Left hindlimb (tissue), 1 donor: ENCODE data around the gene GLI3.

Source experiments
- DNase-seq: peaks from one replicate; pipeline ENCODE4 v3.0.0-alpha.2; 2018

GLI3 gene

DNA sequence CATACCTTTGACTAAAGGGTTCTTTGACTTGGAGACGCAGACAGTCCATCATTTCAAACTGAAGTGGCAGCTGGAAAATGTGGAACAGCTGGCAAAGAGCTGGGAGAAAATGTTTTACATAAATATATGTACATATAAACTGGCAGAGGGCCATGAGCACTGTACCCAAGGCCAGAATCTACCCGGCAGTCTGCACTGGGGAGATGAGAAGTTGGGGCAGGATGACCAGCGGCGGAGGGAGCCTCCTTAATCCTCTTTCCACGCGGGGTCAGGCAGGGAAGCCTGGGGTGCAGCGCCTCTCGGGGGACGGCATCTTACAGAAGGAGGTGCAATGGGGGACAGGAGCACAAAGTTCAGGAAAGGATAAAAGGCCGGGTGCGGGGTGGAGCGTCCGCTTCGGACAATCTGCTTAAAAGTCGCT is 1.3 kb downstream of the GLI3 start:
- peak; percentile 68 for DNase-seq

DNA sequence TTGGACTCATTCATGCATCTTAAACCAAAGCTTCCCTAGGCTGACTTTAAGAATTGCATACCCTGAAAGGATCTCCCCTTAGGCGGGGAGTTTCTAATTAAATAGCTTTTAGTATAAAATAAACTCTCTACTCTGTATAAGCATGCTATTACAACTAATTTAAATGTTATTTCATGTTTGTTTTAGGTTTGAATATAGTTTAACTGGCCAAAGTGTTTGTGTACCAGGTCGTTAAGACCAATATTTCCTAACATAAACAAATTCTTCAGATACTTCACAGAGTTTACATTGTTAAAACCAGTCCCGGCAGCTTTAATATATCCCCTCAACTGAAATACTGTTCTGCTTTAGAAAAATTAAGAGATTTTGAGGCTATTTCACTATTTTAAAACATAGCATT is 2.3 kb downstream of the GLI3 start:
- DNase-seq = no peak

DNA sequence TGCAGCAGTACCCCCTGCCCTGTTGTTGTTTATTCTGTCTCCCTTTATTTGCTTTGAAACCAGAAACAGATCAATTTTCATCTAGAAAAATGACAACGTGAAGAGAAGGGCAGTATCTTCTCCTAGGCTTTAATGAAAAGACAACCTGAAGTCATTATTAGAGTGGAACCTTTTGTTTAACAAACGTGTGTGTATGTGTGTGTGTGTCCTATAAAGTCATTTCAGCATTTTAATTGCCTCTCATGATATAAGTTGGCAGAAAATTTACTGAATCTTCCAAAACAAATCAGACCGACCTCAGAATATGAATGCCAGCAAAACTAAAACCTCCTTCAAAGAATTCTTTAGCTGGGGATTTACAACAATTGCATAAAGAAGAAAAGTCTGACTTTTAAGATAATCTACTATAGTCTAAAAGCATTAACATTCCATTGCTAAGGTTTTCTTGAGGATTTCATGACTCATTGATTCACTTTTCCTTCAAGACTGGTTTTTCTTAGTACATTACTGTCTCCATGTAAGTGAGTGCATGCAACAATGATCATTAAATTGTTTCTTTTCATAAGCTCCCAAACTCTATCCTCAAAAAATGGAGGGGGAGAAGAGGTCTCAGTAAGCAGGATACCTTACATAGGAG is 3.2 kb downstream of the GLI3 start:
- DNase-seq = no peak

DNA sequence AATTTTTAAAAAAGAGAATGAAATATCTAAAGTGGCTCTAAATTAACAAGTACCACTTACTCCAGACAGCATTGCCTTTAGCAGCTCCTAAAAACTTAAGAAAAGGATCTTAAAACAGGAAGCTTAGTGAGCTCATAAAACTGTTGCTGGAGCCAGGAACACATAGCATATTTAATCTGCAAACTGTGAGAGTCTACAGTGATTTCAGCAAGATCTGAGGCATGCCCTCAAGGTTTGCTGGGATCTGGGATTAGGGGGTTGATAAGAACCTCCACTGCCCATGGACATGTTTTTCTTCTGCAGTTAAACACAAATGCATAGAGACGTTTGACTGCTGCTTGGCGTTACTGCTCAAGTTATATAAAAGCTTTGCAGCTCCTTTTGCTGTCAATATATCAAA is 3.8 kb downstream of the GLI3 start:
- DNase-seq = no peak

DNA sequence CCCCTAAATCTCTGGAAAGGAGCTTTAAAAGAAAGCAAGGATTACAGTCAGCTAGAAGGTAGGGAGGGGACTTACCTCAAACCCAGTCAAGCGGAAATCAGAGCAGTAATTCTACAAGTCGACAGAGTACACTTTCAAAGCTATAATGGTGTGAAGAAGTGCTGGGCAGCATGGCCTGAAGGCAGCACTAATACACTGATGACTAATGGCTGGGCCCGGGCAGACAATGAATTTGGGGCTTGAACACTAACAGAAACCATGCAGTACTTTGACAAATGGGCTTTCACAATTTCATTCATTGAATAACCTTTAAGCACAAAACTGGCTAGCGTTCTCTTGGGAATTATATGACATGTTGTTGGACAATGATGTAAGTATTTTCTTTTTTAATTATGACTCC is 4.7 kb downstream of the GLI3 start:
- DNase-seq = no peak

DNA sequence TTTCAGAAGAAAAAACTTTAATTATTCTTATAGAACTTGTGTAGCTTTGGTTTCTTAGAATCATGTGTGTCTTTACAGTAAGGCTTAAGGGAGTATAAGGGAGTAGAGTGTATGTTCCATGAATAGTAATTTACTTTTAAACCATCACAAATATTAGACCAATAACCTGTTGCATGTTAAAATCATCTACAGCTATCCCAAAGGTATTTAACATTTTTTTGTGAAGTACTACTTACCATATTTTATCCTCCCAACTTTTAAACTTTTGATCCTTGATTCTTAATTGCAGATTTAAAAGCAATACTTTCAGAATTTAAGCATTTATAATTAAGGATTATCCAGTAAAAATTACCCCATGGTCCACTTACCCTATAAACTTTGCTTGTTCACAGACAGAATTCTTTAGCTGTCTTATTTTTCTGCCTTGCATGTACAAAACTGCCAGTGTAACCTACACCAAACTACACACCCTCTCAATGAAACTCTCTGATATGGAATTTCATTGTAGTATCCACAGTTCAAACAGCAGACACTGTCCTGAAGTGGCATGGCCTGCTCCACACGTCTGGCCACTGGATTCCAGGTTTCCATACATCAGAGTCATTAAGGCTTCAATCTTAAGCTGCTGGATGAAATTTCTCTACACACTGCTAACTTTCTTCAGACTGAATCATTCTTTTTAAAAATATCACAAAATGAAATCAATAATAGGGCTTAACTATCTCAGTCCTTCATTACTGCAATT is 5.8 kb downstream of the GLI3 start:
- no peak for DNase-seq

DNA sequence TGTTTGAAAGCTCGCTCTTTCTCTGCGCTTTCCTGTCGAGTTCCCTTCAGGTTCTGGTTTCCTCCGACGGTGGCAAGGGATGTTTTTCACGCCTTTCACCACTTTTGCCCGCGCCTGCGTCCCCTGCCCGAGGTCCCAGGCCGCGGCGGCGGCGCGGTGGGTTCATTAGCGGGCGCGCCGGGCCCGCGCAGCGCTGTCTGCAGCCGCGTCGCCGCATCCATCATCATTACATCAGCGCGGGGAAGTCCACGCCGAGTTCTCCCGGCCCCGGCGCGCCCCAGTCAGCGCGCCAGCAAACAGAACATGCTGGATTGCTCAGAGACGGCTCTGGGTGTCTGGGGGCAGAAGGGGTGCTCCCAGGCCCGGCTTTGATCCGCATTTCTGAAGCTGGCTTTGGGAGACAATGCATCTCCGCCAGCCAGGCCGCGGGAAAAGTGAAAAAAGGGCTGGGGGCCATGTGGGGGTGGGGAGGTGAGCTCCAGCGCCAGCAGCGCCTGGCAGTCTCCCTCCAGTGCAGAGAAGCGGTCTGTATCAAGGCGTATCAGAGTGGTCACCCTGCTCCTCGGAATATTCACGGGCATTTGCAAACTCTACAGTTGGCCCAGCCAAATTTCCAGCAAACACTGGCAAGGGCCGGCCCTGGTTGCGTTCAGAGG is 8.9 kb downstream of the GLI3 start:
- peak; percentile 51 for DNase-seq

DNA sequence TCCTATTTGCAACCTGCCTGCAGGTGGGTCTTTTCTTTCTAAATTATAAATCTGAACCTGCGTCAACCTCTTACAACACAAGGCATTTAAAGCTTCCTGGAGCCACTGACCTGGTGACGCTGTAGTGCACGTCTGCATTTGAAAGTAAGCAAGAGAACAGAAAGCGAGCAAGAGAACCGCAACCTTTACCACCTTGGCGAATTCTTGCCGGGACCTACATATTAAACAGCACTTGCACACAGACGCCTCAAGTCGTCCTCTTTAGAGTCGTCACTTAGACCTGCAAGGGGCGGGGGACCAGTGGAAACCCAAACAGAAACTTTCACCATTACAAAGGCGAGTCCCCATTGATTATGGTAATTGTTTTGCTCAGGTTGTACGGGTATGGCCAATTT is 9.5 kb downstream of the GLI3 start:
- no peak for DNase-seq

DNA sequence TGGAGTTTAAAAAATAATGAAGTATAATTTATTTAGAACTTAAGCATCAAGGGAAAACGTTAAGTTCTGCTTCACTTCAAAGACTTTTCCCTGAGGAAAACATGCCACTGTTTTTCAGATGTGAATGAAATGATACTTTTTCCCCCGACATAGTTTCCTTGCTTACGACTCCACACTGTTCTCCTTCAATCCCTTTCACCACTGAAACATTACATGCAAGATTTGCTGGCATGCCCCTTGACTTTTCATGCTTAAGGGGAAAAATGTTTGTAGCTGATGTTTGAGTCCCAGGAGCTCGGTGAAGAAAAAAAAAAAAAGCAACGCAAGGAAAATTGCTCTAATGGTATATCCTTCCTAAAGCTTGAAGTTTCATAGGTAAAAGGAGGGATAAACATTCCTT is 10.0 kb downstream of the GLI3 start:
- DNase-seq = no peak

DNA sequence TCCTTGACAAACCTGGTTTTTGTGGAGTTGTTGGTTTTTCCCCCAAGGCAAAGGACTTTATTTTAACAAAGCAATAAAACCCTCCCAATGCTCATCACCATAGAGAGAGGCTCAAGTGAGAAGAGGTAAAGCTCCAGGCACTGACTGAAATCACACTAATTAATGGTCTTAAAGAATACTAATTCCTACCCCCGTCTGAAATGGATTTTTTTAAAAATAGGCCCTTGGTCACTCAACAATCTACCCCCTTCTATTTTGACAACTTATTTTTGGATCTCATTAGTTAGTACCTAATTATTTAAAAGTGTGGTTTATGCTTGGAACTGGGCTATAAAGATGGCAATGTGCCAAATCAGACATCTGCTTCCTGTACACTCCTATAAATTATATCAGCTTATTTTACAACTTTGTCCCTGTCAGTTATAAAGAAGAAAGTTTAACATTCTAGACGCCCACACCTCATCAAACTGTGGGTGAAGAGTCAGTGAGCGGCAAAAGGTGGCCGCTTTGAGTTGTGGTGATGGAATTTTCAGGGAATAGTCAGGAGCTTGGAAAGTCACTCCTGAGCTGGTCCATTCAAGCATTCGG is 10.6 kb downstream of the GLI3 start:
- DNase-seq = no peak

DNA sequence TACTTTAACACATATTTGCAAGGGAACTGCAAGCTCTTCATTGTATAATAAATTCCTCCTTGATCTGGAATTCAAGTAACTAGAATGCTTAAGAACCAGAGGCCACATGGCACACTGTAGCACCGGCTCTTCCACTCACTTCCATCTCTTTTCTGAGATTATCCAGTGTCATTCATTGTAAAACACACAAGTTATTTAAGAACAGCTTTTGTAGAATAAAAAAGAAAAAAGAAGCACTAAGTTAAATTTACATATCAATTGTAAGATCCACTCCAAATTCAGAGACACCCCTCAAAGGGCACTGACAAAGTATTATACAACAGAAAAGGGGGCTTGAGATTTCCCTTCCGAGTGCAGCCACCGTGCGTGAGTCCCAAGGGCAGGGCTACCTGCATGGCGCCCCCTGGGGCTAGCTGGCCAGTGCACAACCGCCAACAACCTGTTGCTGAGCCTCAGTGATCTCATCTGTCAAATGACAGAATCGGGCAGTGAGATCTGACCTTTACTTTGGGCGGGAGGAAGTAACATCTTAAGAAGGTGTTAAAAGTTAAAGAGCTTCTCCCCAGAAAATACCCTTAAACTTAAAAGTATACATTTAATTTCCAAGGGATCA is 12.5 kb downstream of the GLI3 start:
- no peak for DNase-seq

DNA sequence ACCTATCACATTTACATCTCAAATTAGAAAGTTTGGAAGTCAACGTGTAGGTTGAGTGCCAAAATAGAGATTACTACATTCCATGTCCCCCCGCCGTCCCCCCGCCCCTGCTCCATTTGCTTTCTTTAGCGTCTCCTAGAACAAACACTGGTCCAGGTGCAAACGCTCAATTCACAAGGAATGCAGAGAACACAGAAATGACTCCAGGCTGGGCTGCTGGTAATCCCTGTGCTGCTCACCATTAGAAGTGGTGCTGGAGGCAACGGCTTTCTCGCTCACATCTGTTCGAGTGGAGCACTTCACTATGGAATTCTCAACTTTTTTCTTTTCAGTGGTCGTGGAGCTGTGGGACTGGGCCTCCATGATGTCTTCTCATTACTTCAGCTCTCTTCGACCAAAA is 14.1 kb downstream of the GLI3 start:
- DNase-seq = peak; percentile 48

DNA sequence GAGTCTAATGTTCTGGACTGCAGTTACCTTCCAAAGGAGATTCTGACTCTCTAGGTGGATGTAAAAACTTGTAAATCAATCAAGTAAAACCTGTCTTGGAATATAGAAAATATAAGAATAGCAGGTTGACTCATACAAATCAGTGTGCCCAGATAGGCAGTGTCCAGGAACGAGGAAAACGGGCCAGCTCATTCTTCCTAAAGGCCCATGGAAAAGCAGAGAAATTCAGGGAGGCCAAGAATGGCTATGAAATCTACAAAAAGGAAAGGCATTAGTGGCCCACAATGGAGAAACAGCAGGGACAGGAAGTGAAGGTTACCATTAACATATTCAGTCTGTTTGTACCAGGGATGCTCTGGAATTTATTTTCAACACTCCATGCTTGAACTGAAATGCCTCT is 14.9 kb downstream of the GLI3 start:
- no peak for DNase-seq

DNA sequence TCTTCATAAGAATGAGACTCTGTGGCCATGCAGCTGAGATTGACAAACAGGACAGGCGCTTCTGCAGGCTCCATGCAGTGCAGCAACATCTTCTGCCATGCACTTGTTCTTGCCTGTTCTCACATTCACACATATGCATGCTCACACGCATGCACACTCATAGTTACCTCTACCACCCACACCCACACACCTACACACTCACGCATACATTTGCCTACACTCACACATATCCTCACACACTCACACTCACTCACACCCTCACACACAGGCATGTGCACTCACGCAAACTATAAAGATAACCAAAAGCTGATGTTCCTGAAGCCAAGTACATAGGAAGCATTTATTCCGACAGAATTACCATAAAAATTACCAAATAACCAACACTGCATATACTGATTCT is 15.7 kb downstream of the GLI3 start:
- DNase-seq = no peak

DNA sequence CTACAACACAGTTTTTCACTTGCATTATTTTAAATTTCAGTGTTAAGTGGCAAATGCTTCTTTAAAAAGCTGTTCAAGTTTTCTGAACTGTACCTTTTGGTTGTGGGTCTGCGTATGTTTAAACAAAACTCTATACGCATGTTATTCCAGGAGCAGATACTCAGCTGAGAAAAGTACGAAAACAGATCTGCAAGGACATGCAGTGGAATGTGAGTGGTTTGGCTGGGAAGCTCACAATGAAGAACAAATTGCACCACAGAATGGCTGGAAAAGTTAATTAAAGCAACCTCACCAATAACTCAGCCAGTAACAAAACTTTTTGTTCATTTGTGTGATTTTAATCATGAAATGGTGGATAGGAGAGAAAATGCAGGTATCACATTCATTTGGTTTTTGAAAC is 17.6 kb downstream of the GLI3 start:
- DNase-seq = no peak

DNA sequence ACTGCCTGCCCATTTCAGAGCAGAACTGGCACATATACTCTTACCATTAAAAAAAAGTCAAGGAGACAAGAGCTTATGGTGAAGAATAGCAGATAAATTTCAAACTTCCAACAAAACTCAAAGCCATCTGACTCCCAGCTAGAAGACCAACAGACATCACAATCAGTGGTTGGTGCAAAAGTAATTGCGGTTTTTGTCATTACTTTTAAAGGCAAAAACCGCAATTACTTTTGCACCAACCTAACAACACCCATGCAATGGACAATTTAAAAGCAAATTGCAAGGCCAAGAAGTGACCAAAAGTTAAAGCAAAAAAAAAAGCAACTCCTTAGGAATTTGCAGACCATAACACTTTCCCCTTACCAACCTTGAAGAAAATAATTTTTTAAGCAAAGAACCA is 18.8 kb downstream of the GLI3 start:
- no peak for DNase-seq

DNA sequence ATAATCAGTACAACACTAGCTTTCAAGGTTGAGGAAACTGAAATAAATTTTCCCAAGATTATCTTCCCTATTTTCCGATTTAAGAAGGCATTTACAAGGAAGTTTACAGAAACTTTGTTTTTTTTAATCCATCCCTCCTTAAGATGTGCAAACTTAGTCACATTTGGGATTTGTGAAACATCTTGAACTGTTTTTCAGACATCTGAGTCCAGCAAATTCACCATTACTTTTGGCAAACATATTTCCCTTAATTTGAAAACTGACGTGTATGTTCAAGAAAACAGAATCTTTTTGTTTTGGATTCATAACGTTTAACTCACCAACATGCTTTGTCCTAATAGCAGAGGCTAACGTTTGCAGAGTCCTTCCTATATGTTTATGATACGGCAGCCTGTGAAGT is 19.5 kb downstream of the GLI3 start:
- DNase-seq = no peak

DNA sequence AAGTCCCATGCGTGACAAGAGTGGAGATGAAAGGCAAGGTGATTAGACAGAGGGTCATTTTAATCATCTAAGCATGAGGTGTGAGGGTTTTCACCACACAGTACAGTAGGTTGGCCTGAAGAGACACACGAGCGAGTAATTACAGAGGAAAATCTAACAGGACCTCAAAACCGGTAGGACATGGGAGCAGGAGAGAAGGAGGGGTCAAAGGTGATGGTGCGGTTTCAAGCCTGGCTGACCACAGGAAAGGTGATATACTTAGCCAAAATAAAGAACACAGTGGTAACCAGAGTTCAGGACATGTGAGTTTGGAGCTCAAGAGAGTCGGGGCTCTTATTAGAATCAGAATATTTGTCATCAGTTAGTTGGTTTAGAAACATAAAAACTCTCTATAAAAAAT is 20.0 kb downstream of the GLI3 start:
- no peak for DNase-seq

DNA sequence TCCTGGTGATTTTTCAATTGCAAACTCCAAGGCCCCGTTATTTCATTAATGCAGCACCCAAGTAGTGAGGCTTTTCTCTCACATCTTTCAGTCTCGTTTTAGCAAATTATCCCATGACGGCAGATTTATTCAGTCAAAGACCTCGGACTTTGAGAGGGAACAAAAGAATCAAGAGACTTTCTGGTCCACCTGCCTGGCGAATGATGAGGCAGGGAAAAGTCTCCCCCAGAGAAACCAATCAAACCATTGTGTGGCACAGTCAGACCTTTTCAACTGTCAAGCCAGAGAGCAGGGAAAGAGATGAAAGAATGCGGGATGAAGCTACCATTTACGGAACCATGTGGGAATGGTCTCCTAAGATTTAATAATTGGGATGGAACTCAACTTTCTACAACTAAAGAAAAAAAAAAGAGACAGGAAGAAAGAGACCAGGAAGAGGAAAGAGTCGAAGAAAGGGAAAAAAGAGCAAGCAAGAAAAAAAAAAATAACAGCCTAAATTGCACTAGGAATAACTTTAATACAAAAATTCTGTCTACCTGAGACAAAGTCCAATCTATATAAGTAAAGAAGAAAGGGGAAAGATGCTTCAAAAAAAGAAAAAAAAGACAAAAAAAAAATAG is 22.8 kb downstream of the GLI3 start:
- no peak for DNase-seq

DNA sequence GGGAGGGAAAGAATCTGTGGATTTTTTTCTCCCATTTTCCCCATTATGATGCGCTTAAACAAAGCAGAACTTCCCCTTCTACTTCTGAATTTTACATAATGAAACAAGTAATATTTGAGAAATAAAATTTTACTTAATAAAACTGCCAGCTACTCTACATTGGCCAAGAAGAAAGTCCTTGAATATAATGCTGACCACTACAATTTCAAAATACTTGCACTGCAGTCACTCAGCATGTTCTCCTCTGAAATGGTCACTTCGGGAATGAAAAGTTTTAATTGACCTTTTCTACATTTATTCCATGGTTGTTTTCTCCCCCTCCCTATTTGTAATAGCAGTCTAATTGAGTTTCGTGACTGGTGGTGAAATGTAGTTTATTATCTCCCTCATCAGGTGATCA is 23.9 kb downstream of the GLI3 start:
- DNase-seq = no peak

DNA sequence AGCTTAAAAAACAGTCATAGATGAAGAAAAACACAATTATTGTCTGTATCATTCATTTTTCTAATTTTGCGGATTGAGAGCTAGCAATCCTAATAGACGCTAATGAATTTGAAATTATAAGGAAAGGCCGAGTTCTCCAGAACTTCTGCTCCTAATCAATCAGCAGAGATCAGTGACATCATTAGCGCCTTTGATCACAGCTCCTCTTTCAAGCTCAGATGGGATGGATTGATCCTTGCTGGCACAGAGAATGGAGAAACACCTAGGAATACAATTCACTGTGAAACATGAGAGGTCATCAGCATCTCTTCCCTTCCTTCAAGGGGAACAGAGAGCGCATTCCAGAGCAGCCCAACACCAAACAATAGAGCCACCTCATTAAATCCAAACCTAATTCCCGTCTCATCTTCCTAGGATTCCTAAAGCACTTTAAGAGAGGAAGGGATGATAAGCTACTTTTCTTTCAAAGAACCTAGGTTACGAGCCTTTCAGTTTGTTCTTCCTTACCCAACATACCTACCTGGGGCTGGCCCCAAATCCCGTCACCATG is 24.4 kb downstream of the GLI3 start:
- no peak for DNase-seq

DNA sequence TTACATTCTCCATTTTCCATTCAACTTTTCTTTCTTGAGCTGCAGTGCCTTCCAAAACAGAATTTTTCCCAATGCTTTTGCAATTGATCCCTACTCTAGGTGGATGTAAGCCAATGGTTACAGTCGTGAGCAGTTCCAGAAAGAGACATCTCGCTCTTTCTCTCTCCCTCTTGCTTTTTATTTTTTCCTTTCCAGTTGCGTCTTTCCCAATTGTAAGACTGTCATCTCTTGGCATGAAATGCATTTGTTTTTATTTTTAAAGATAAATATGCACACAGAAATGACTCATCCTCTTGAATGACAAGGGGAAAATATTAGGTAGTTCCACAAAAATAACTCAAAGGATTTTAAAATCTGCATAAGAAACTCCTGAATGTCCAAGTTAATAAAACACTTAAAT is 25.1 kb downstream of the GLI3 start:
- DNase-seq = no peak

DNA sequence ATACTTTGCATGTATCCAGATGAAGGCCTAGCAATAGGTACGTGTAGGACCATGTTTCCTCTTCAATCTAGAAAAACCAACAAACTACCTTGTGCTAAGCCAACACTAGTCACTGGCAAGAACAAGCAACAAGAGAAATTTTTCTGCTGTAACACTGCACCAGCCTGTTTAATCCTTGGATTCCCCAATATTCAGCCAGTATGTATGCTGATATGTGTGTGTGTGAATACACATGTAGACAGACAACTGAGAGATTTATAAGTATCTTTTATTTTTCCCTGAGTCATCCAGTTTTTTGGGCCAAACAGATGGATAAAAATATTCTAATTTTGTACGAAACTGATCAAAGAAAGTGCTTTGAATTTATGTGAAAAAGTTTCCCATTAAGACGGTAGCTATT is 26.2 kb downstream of the GLI3 start:
- no peak for DNase-seq
